ENCODE data around the gene RIPOR3. TPM values are rescaled to one million over a fixed set of nuclear protein-coding genes. Genes with fewer than 3 reads are reported as not detected.

Gene RIPOR3
- total and polyA plus RNA-seq, 9 of the 15 experiments (the other 6 are each of a cell fraction or from before 2014, with no cell fraction given), result 3.3 to 62.7 (median 21.4) TPM

DNA sequence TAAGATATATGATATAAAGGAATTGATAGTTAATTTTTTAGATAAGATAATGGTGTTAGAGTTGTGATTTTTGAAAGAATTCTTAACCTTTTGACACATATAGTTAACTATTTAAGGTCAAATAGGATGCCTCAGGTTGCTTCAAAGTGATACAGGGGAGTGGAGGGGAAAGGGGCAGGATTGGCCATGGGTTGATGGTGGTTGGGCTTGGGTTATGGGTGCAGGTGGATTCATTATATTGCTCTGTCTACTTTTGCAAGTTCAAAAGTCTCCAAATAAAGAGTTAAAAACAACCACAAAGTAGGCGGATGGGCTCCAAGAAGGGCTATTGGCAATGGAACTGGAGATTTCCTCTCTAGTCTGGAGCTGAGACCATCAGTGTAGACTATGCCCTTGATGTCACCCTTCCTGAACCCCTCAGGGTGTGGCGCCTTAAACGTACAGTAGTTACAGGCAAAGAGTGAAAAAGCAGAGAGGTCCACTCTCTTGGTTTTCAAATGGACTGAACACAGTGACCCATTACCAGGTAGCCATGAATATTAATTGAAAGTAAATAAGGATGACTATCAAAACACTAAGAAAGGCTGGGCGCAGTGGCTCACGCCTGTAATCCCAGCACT lies 100.0 kb downstream of the RIPOR3 start:
- ChIA-PET POLR2A (interaction anchor here (0.8 kb wide), 1 partner anchor 490 kb away, joined by 3 read pairs; no protein-coding TSS in a partner anchor), CTCF (ENCODE audit: low intra/inter-chr PET ratio) (no interaction called here)
- Histone ChIP-seq H3K9ac (ENCODE audit: insufficient read depth in 1 of 2, low read depth in 2 of 2, low read length in 2 of 2) (no peak overlapping the region), H3K27me3 (ENCODE audit: control insufficient read depth in 2 of 2, insufficient read depth in 2 of 2, low read length in 2 of 2) (no peaks in the 10 kb centered on the region), H3K4me2 (ENCODE audit: insufficient read depth, low read length) (no peak overlapping the region), H3K9me3 (replicated peaks; ENCODE audit: control insufficient read depth, insufficient read depth, low read depth, low read length) (no peaks in the 10 kb centered on the region), H3K4me3 (no peak overlapping the region), H3K9me1 (ENCODE audit: control insufficient read depth, insufficient read depth, low read length) (no peaks in the 10 kb centered on the region), H3K27ac (ENCODE audit: extremely low read depth, low read depth, low read length) (no peak overlapping the region), H4K20me1 (replicated peaks; ENCODE audit: control insufficient read depth, insufficient read depth, low read length) (no peaks in the 10 kb centered on the region), H3K36me3 (ENCODE audit: control insufficient read depth, insufficient read depth, low read length) (peaks cover 81% of the 10 kb centered on the region), H3K79me2 (ENCODE audit: control insufficient read depth, insufficient read depth, low read length) (no peaks in the 10 kb centered on the region), H3K4me1 (replicated peaks in 1 of 2; ENCODE audit: control insufficient read depth in 2 of 2, insufficient read depth in 2 of 2, low read length in 2 of 2) (peaks cover 0 to 5% of the 10 kb centered on the region in 2 experiments; a peak in 1 of 5 replicates), H2AFZ (ENCODE audit: low read depth, low read length) (no peak overlapping the region)
- no TSS peak for BruUV-seq (replicated peaks)
- WGBS (ENCODE audit: insufficient coverage, low coverage, missing lambda C conversion rate), result 95% methylated on average over 5 of the region's 5 CpGs
- FAIRE-seq (no peak), ATAC-seq (no peak), DNase-seq (ENCODE audit: extremely low read depth in 1 of 4, low spot score in 3 of 4) (no peak)
- intact Hi-C loops (cut with micrococcal nuclease) (no loop called here), in situ Hi-C loops (cut with MboI) (no loop called here)
- TF ChIP-seq, protein P1, sequence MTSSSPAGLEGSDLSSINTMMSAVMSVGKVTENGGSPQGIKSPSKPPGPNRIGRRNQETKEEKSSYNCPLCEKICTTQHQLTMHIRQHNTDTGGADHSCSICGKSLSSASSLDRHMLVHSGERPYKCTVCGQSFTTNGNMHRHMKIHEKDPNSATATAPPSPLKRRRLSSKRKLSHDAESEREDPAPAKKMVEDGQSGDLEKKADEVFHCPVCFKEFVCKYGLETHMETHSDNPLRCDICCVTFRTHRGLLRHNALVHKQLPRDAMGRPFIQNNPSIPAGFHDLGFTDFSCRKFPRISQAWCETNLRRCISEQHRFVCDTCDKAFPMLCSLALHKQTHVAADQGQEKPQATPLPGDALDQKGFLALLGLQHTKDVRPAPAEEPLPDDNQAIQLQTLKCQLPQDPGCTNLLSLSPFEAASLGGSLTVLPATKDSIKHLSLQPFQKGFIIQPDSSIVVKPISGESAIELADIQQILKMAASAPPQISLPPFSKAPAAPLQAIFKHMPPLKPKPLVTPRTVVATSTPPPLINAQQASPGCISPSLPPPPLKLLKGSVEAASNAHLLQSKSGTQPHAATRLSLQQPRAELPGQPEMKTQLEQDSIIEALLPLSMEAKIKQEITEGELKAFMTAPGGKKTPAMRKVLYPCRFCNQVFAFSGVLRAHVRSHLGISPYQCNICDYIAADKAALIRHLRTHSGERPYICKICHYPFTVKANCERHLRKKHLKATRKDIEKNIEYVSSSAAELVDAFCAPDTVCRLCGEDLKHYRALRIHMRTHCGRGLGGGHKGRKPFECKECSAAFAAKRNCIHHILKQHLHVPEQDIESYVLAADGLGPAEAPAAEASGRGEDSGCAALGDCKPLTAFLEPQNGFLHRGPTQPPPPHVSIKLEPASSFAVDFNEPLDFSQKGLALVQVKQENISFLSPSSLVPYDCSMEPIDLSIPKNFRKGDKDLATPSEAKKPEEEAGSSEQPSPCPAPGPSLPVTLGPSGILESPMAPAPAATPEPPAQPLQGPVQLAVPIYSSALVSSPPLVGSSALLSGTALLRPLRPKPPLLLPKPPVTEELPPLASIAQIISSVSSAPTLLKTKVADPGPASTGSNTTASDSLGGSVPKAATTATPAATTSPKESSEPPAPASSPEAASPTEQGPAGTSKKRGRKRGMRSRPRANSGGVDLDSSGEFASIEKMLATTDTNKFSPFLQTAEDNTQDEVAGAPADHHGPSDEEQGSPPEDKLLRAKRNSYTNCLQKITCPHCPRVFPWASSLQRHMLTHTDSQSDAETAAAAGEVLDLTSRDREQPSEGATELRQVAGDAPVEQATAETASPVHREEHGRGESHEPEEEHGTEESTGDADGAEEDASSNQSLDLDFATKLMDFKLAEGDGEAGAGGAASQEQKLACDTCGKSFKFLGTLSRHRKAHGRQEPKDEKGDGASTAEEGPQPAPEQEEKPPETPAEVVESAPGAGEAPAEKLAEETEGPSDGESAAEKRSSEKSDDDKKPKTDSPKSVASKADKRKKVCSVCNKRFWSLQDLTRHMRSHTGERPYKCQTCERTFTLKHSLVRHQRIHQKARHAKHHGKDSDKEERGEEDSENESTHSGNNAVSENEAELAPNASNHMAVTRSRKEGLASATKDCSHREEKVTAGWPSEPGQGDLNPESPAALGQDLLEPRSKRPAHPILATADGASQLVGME (CRISPR knock-in tag; IDR thresholded peaks at IDR 0.05), result no peak
- no peak for TF ChIP-seq SREBF1 (IDR thresholded peaks at IDR 0.05; ENCODE audit: borderline replicate concordance, low read depth, low read length)
- TF ChIP-seq, protein P2, sequence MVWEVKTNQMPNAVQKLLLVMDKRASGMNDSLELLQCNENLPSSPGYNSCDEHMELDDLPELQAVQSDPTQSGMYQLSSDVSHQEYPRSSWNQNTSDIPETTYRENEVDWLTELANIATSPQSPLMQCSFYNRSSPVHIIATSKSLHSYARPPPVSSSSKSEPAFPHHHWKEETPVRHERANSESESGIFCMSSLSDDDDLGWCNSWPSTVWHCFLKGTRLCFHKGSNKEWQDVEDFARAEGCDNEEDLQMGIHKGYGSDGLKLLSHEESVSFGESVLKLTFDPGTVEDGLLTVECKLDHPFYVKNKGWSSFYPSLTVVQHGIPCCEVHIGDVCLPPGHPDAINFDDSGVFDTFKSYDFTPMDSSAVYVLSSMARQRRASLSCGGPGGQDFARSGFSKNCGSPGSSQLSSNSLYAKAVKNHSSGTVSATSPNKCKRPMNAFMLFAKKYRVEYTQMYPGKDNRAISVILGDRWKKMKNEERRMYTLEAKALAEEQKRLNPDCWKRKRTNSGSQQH (CRISPR knock-in tag; IDR thresholded peaks at IDR 0.05), result no peak
- TF ChIP-seq, protein P3, sequence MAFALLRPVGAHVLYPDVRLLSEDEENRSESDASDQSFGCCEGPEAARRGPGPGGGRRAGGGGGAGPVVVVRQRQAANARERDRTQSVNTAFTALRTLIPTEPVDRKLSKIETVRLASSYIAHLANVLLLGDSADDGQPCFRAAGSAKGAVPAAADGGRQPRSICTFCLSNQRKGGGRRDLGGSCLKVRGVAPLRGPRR (CRISPR knock-in tag; IDR thresholded peaks at IDR 0.05), result no peak

All from K562 (cell line).